ENCODE measurements around the gene BUB1B.

Gene BUB1B

GRCh38 chr15:40250304-40250656 lies 89.4 kb downstream of the BUB1B start:
- DNase-seq (ENCODE audit: low read depth) = no peak
- no peak overlapping the region for H3K4me3 ChIP-seq (ENCODE audit: low read length)
- no peak for TF ChIP-seq CTCF (conservative IDR thresholded peaks at IDR 0.05; ENCODE audit: low read depth, low read length)

- no peak overlapping the region for H3K4me3 ChIP-seq (ENCODE audit: low read length)
- no peak for TF ChIP-seq CTCF (conservative IDR thresholded peaks at IDR 0.05; ENCODE audit: low read depth, low read length)
- DNase-seq (ENCODE audit: low read depth) = no peak
These were observed 90.1 kb downstream of the BUB1B start for GRCh38 chr15:40250771-40251483.

- DNase-seq (ENCODE audit: low read depth) = no peak
- H3K4me3 ChIP-seq (ENCODE audit: low read length) = no peak overlapping the region
- no peak for TF ChIP-seq CTCF (conservative IDR thresholded peaks at IDR 0.05; ENCODE audit: low read depth, low read length)
These were observed 90.7 kb downstream of the BUB1B start for GRCh38 chr15:40251486-40252140.

GRCh38 chr15:40252141-40252437 lies 91.2 kb downstream of the BUB1B start:
- no peak for TF ChIP-seq CTCF (conservative IDR thresholded peaks at IDR 0.05; ENCODE audit: low read depth, low read length)
- H3K4me3 ChIP-seq (ENCODE audit: low read length) = peak overlapping the region; percentile 49
- no peak for DNase-seq (ENCODE audit: low read depth)

GRCh38 chr15:40252438-40253166 lies 91.7 kb downstream of the BUB1B start:
- DNase-seq (ENCODE audit: low read depth) = no peak
- H3K4me3 ChIP-seq (ENCODE audit: low read length) = peak overlapping the region; percentile 49
- no peak for TF ChIP-seq CTCF (conservative IDR thresholded peaks at IDR 0.05; ENCODE audit: low read depth, low read length)

GRCh38 chr15:40253167-40253790 lies 92.4 kb downstream of the BUB1B start:
- no peak for TF ChIP-seq CTCF (conservative IDR thresholded peaks at IDR 0.05; ENCODE audit: low read depth, low read length)
- peak overlapping the region; percentile 49 for H3K4me3 ChIP-seq (ENCODE audit: low read length)
- no peak for DNase-seq (ENCODE audit: low read depth)

Measured in retinal pigment epithelial cell (primary cell).